SU-DHL-6 (cell line): Measurements from ENCODE around the gene PCIF1.

ENCODE experiments used
- CTCF ChIP-seq: fragments of 200-600 bp; sonication (generic); IDR thresholded peaks from one replicate; pipeline ENCODE4 v1.5.1; 2017; ENCODE audit warnings: antibody characterized with exemption, mild to moderate bottlenecking, low read length, moderate library complexity; ENCODE audit not compliant: insufficient read depth, poor library complexity, severe bottlenecking
- EZH2phosphoT487 ChIP-seq: fragments of 200-600 bp; sonication (generic), shearing (Covaris generic); conservative IDR thresholded peaks from 2 replicates; pipeline ENCODE4 v1.6.1; 2018; ENCODE audit warnings: mild to moderate bottlenecking, antibody characterized with exemption, low read length, moderate library complexity, mixed read lengths

GRCh38 chr20:45946149-45946970 is 11.9 kb downstream of the PCIF1 start:
- no peak for TF ChIP-seq CTCF
- no peak for TF ChIP-seq EZH2phosphoT487
